ENCODE data around the gene MEF2B.
"Not testable (repeated sequence)": the region's sequence is repeated elsewhere in the genome, so short reads cannot be mapped to it uniquely, and the experiment has no call there.

Gene MEF2B

DNA sequence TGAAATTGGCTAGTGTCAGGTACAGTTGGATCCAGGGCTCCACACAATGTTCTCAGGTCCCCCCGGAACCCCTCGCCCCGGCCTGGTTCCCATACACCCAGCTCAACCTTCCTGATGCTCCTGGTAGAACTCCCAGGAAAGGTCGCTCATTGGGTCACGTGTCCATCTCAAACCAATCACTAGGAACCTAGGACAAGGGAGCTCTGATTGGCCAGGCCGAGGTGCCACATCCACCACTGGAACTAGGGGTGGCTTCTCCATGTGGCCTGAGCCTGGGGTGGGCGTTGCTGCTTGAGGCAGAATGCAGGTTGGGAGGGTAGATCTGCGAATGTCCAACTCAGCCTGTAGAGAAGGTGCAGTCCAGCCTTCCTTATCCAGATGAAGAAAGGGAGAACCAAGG lies 6.9 kb upstream of the MEF2B start:
- H4K20me1 ChIP-seq (ENCODE audit: insufficient read depth, low read length), result no peaks in the 10 kb centered on the region
- no peak overlapping the region for H3K4me3 ChIP-seq (ENCODE audit: low read depth in 1 of 2, low read length in 2 of 2)
- H3K27ac ChIP-seq (ENCODE audit: low read length), result no peak overlapping the region
- H3K9me3 ChIP-seq (ENCODE audit: insufficient read depth, low read length, severe bottlenecking), result no peaks in the 10 kb centered on the region
- ATAC-seq (ENCODE audit: insufficient read depth, low read depth), result no peak
- H3K27me3 ChIP-seq (ENCODE audit: insufficient read depth, low read length, poor library complexity), result no peaks in the 10 kb centered on the region
- TF ChIP-seq EZH2 (IDR thresholded peaks at IDR 0.05; ENCODE audit: borderline replicate concordance, low read depth, low read length, severe bottlenecking), result no peak
- TF ChIP-seq, protein P1, sequence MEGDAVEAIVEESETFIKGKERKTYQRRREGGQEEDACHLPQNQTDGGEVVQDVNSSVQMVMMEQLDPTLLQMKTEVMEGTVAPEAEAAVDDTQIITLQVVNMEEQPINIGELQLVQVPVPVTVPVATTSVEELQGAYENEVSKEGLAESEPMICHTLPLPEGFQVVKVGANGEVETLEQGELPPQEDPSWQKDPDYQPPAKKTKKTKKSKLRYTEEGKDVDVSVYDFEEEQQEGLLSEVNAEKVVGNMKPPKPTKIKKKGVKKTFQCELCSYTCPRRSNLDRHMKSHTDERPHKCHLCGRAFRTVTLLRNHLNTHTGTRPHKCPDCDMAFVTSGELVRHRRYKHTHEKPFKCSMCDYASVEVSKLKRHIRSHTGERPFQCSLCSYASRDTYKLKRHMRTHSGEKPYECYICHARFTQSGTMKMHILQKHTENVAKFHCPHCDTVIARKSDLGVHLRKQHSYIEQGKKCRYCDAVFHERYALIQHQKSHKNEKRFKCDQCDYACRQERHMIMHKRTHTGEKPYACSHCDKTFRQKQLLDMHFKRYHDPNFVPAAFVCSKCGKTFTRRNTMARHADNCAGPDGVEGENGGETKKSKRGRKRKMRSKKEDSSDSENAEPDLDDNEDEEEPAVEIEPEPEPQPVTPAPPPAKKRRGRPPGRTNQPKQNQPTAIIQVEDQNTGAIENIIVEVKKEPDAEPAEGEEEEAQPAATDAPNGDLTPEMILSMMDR (IDR thresholded peaks at IDR 0.05; ENCODE audit: borderline replicate concordance, extremely low read depth, low read length, poor library complexity, severe bottlenecking), result no peak
- no peak overlapping the region for H3K9ac ChIP-seq (ENCODE audit: low read depth, low read length)
- no peak for DNase-seq
- H3K4me2 ChIP-seq (ENCODE audit: insufficient read depth, low read length), result no peak overlapping the region
- H3K79me2 ChIP-seq (ENCODE audit: insufficient read depth, low read length), result no peaks in the 10 kb centered on the region
- H3K36me3 ChIP-seq (ENCODE audit: insufficient read depth, low read length), result peaks cover 44% of the 10 kb centered on the region
- H2AFZ ChIP-seq (ENCODE audit: low read depth, low read length), result no peak overlapping the region
- no peaks in the 10 kb centered on the region for H3K4me1 ChIP-seq (ENCODE audit: insufficient read depth, low read length)

DNA sequence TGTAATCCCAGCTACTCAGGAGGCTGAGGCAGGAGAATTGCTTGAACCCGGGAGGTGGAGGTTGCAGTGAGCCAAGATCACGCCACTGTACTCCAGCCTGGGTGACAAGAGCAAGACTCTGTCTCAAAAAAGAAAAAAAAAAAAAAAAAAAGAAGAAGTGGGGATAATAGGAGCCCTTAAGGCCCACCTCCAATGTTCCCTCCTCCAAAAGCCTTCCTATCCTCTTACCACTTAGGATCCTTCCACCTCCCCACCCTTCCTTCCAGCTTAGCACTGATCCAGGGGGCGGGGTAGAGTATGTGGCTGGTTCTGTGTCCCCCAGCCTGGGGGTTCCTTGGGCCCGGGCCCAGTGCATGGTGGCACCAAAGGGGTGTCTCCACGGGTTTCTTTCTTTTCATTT lies 3.2 kb upstream of the MEF2B start:
- not testable (repeated sequence) for H3K9me3 ChIP-seq (ENCODE audit: insufficient read depth, low read length, severe bottlenecking); ATAC-seq (ENCODE audit: insufficient read depth, low read depth); DNase-seq; H3K27ac ChIP-seq (ENCODE audit: low read length); H4K20me1 ChIP-seq (ENCODE audit: insufficient read depth, low read length); H2AFZ ChIP-seq (ENCODE audit: low read depth, low read length); H3K4me3 ChIP-seq (ENCODE audit: low read depth in 1 of 2, low read length in 2 of 2); H3K79me2 ChIP-seq (ENCODE audit: insufficient read depth, low read length); H3K4me1 ChIP-seq (ENCODE audit: insufficient read depth, low read length); H3K4me2 ChIP-seq (ENCODE audit: insufficient read depth, low read length); H3K27me3 ChIP-seq (ENCODE audit: insufficient read depth, low read length, poor library complexity); H3K9ac ChIP-seq (ENCODE audit: low read depth, low read length)
- H3K36me3 ChIP-seq (ENCODE audit: insufficient read depth, low read length), result peaks cover 14% of the 10 kb centered on the region; the same call in 1 of the 2 replicates

DNA sequence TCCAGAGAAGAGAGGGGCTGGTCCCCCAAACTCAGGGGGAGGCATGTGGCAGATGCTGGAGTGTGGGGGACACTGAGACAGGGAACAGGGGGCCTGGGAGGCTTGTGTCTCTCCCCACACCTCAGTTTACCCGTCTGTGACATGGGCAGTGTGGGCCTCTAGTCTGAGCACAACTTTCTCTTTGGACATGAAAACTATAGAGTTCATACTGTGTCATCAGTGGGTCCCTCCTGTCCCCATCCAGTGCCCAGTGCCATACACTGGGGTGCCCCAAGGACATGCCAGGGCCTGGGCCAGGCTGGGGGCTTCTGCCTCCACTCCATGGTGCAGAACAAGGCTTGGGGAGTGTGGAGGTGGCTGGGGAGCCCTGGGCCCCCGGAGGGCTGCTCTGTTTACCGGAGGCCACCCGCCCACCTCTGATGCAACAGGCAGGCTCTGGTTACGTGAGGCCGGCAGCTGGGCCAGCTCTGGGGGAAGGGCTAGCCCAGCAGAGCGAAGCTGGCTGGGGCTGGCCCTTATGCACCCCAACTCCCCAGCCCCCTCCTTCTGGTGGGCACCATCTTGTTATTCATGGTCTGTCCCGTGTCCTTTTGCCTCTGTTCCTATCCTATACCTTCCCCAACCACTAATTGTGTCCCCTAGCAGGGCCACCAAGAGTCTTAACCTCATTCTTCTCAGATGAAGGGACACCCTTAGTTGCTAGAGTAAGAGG lies 1.9 kb upstream of the MEF2B start:
- Histone ChIP-seq H3K4me2 (ENCODE audit: insufficient read depth, low read length) (no peak overlapping the region), H2AFZ (ENCODE audit: low read depth, low read length) (no peak overlapping the region)
- ATAC-seq (ENCODE audit: insufficient read depth, low read depth), result no peak

More for the DNA sequence above, 1.9 kb upstream of the MEF2B start:
- Histone ChIP-seq H3K4me3 (ENCODE audit: low read depth in 1 of 2, low read length in 2 of 2) (no peak overlapping the region), H4K20me1 (ENCODE audit: insufficient read depth, low read length) (no peaks in the 10 kb centered on the region), H3K27me3 (ENCODE audit: insufficient read depth, low read length, poor library complexity) (no peaks in the 10 kb centered on the region), H3K9me3 (ENCODE audit: insufficient read depth, low read length, severe bottlenecking) (no peaks in the 10 kb centered on the region), H3K9ac (ENCODE audit: low read depth, low read length) (no peak overlapping the region), H3K79me2 (ENCODE audit: insufficient read depth, low read length) (no peaks in the 10 kb centered on the region), H3K36me3 (ENCODE audit: insufficient read depth, low read length) (peaks cover 7% of the 10 kb centered on the region; the same call in 1 of the 2 replicates), H3K27ac (ENCODE audit: low read length) (no peak overlapping the region), H3K4me1 (ENCODE audit: insufficient read depth, low read length) (no peaks in the 10 kb centered on the region)
- no peak for DNase-seq
- TF ChIP-seq, protein P1 (IDR thresholded peaks at IDR 0.05; ENCODE audit: borderline replicate concordance, extremely low read depth, low read length, poor library complexity, severe bottlenecking), result no peak
- no peak for TF ChIP-seq EZH2 (IDR thresholded peaks at IDR 0.05; ENCODE audit: borderline replicate concordance, low read depth, low read length, severe bottlenecking)
